Keratinocyte (primary cell): ENCODE results near the gene CFAP68. TPM values are rescaled to one million over a fixed set of nuclear protein-coding genes. Genes with fewer than 3 reads are reported as not detected.

Experiments used
- DNase-seq: peaks from one replicate; pipeline ENCODE4 v3.0.0-alpha.2; 2011; ENCODE audit warnings: low read depth, missing footprints, low spot score
- FAIRE-seq: peaks from 2 replicates; lab custom pipeline; 2011; peaks lifted over from hg19 to GRCh38; lab: Jason Lieb, UNC
- H2AFZ ChIP-seq: 2 replicates; pipeline ENCODE4 v1.6.0; 2012; ENCODE audit warnings: low read length, control low read depth, inconsistent platforms; ENCODE audit not compliant: control insufficient read depth
- H3K27ac ChIP-seq: 2 replicates; pipeline ENCODE4 v1.5.1; 2011; ENCODE audit warnings: low read length; ENCODE audit not compliant: control insufficient read depth, insufficient read depth
- H3K27me3 ChIP-seq: 3 replicates; pipeline ENCODE4 v1.6.0; 2011; ENCODE audit warnings: low read length; ENCODE audit not compliant: control insufficient read depth, insufficient read depth; ENCODE audit errors: extremely low read depth
- H3K36me3 ChIP-seq, 2 experiments: 2 replicates in 1 of 2; 3 replicates in 1 of 2; pipeline ENCODE4 v1.5.1; 2011; ENCODE audit warnings: low read length in 2 of 2, mild to moderate bottlenecking in 1 of 2; ENCODE audit not compliant: control insufficient read depth in 2 of 2, insufficient read depth in 2 of 2; ENCODE audit errors: extremely low read depth in 1 of 2
- H3K4me1 ChIP-seq: 3 replicates; pipeline ENCODE4 v1.5.1; 2011; ENCODE audit warnings: low read length; ENCODE audit not compliant: control insufficient read depth, insufficient read depth; ENCODE audit errors: extremely low read depth
- H3K4me2 ChIP-seq: 3 replicates; pipeline ENCODE4 v1.6.0; 2011; ENCODE audit warnings: low read depth, low read length; ENCODE audit not compliant: control insufficient read depth, insufficient read depth; ENCODE audit errors: extremely low read depth
- H3K4me3 ChIP-seq, 3 experiments: fragments of 200-600 bp in 1 of 3; sonication (generic) in 1 of 3; 2 replicates in 2 of 3; 3 replicates in 1 of 3; pipeline ENCODE4 v1.5.1; 2011 to 2016; ENCODE audit warnings: low read length in 3 of 3, mild to moderate bottlenecking in 3 of 3, control low read depth in 2 of 3, inconsistent platforms in 1 of 3, low read depth in 1 of 3, mixed read lengths in 1 of 3, mixed run types in 1 of 3, moderate library complexity in 1 of 3; ENCODE audit not compliant: control insufficient read depth in 2 of 3, insufficient read depth in 2 of 3; ENCODE audit errors: extremely low read depth in 1 of 3
- H3K79me2 ChIP-seq: 2 replicates; pipeline ENCODE4 v1.6.0; 2012; ENCODE audit warnings: low read length; ENCODE audit not compliant: control insufficient read depth, insufficient read depth
- H3K9ac ChIP-seq: 3 replicates; pipeline ENCODE4 v1.6.0; 2011; ENCODE audit warnings: low read length; ENCODE audit not compliant: control insufficient read depth, insufficient read depth; ENCODE audit errors: extremely low read depth
- H3K9me1 ChIP-seq: 3 replicates; pipeline ENCODE4 v1.6.0; 2011; ENCODE audit warnings: low read length; ENCODE audit not compliant: control insufficient read depth, insufficient read depth; ENCODE audit errors: extremely low read depth
- H3K9me3 ChIP-seq: 2 replicates; pipeline ENCODE4 v1.5.1; 2012; ENCODE audit warnings: low read depth, low read length; ENCODE audit not compliant: control insufficient read depth
- H4K20me1 ChIP-seq: 3 replicates; pipeline ENCODE4 v1.6.0; 2011; ENCODE audit warnings: low read length; ENCODE audit not compliant: control insufficient read depth, insufficient read depth; ENCODE audit errors: extremely low read depth
- CTCF ChIP-seq, 3 experiments: IDR thresholded peaks in 1 of 3; conservative IDR thresholded peaks in 1 of 3; optimal IDR thresholded peaks in 1 of 3; 2 replicates in 2 of 3; 3 replicates in 1 of 3; pipeline versions ENCODE3 to v1.5.1; 2011; ENCODE audit warnings: low read length in 3 of 3, mild to moderate bottlenecking in 3 of 3, moderate library complexity in 2 of 3, control low read depth in 1 of 3, inconsistent platforms in 1 of 3; ENCODE audit not compliant: insufficient read depth in 2 of 3; ENCODE audit errors: extremely low read depth in 1 of 3
- EZH2 ChIP-seq: IDR thresholded peaks from one replicate; pipeline ENCODE4 v1.6.1; 2012; ENCODE audit warnings: inconsistent platforms, mild to moderate bottlenecking, low read length, moderate library complexity
- dilution Hi-C: fragments of 300-500 bp; cut with MboI; formaldehyde crosslinking; loops from one replicate; pipeline ENCODE4 v1.7.0; 2020; ENCODE audit warnings: low sequenced_read_pairs; ENCODE audit not compliant: extremely low pct_ligation_motif_present
- polyA plus RNA-seq, 5 experiments: library from polyadenylated mRNA; depleted of rRNA in 3 of 5; stranded (reverse) in 3 of 5; stranded (forward) in 1 of 5; unstranded in 1 of 5; fragments of >200 nt; gene quantifications; 1 replicate in 1 of 5; 2 replicates in 3 of 5; 3 replicates in 1 of 5; pipeline versions ENCODE4 v1.2.1 to v1.2.3, GENCODE V29; 2011 to 2012; ENCODE audit warnings: missing spikeins in 2 of 5, low read depth in 1 of 5, low replicate concordance in 1 of 5

CFAP68 gene
- polyA plus RNA-seq, 1 donor (not counting 4 experiments of a cell fraction or from before 2014, with no cell fraction given), result 63.8 TPM

- peaks cover 3% of the 10 kb centered on the region for H3K27me3 ChIP-seq
- H2AFZ ChIP-seq, result no peak overlapping the region
- no peaks in the 10 kb centered on the region for H3K36me3 ChIP-seq
- H3K79me2 ChIP-seq, result no peaks in the 10 kb centered on the region
- H3K4me2 ChIP-seq, result no peak overlapping the region
- no peaks in the 10 kb centered on the region for H3K9me1 ChIP-seq
- peaks cover 16% of the 10 kb centered on the region for H3K4me1 ChIP-seq
- H3K27ac ChIP-seq, result no peak overlapping the region
- FAIRE-seq, result no peak
- no peaks in the 10 kb centered on the region for H4K20me1 ChIP-seq
- no peak overlapping the region for H3K4me3 ChIP-seq
- dilution Hi-C loops, result no loop called here
- no peaks in the 10 kb centered on the region for H3K9me3 ChIP-seq
- TF ChIP-seq CTCF (optimal IDR thresholded peaks at IDR 0.05 in 1 of 3, IDR thresholded peaks at IDR 0.05 in 1 of 3, conservative IDR thresholded peaks at IDR 0.05 in 1 of 3; ENCODE audit: extremely low read depth in 1 of 3, insufficient read depth in 2 of 3, low read length in 3 of 3) (no peak), EZH2 (no peak)
- DNase-seq, result no peak
- no peak overlapping the region for H3K9ac ChIP-seq
Measured at GRCh38 chr11:111916768-111917167, 37.4 kb downstream of the CFAP68 start.

- Histone ChIP-seq H3K4me1 (peaks cover 11% of the 10 kb centered on the region), H3K79me2 (no peaks in the 10 kb centered on the region), H3K9me3 (no peaks in the 10 kb centered on the region), H4K20me1 (no peaks in the 10 kb centered on the region), H3K9ac (no peak overlapping the region), H2AFZ (no peak overlapping the region), H3K27ac (no peak overlapping the region), H3K36me3 (no peaks in the 10 kb centered on the region), H3K27me3 (peaks cover 3% of the 10 kb centered on the region), H3K9me1 (no peaks in the 10 kb centered on the region), H3K4me3 (no peak overlapping the region), H3K4me2 (no peak overlapping the region)
- dilution Hi-C loops, result no loop called here
- TF ChIP-seq EZH2, result no peak
- FAIRE-seq, result no peak
- DNase-seq, result no peak
Measured at GRCh38 chr11:111917312-111917711, 38.0 kb downstream of the CFAP68 start.

- Histone ChIP-seq H3K9me3 (no peaks in the 10 kb centered on the region), H3K4me2 (no peak overlapping the region), H3K27me3 (peaks cover 3% of the 10 kb centered on the region), H3K4me1 (peaks cover 9% of the 10 kb centered on the region), H3K4me3 (no peak overlapping the region), H2AFZ (no peak overlapping the region), H3K36me3 (no peaks in the 10 kb centered on the region), H3K9me1 (no peaks in the 10 kb centered on the region), H3K27ac (no peak overlapping the region), H3K9ac (no peak overlapping the region), H3K79me2 (no peaks in the 10 kb centered on the region), H4K20me1 (no peaks in the 10 kb centered on the region)
- no peak for TF ChIP-seq CTCF (optimal IDR thresholded peaks at IDR 0.05 in 1 of 3, IDR thresholded peaks at IDR 0.05 in 1 of 3, conservative IDR thresholded peaks at IDR 0.05 in 1 of 3; ENCODE audit: extremely low read depth in 1 of 3, insufficient read depth in 2 of 3, low read length in 3 of 3)
- no peak for TF ChIP-seq EZH2
- FAIRE-seq (no peak), DNase-seq (no peak)
- dilution Hi-C loops, result no loop called here
Measured at GRCh38 chr11:111917788-111918187, 38.4 kb downstream of the CFAP68 start.
